ENCODE results near the gene MAP3K2. TPM values are rescaled to one million over a fixed set of nuclear protein-coding genes. Genes with fewer than 3 reads are reported as not detected.
"Not testable (repeated sequence)": the region's sequence is repeated elsewhere in the genome, so short reads cannot be mapped to it uniquely, and the experiment has no call there.

The MAP3K2 gene
- total and polyA plus RNA-seq, 4 donors: 5.9 to 46.2 (median 17.0) TPM

- peaks cover 7 to 26% (median 16%) of the 10 kb centered on the region in 4 donors for H3K4me1 ChIP-seq (ENCODE audit: control insufficient read depth in 4 of 4, insufficient read depth in 4 of 4, low read length in 3 of 4)
- 61% methylated on average over 4 of the region's 4 CpGs for WGBS
- H3K4me3 ChIP-seq (ENCODE audit: low read depth in 1 of 3, low read length in 3 of 3): no peak overlapping the region
- TF ChIP-seq, protein P1, sequence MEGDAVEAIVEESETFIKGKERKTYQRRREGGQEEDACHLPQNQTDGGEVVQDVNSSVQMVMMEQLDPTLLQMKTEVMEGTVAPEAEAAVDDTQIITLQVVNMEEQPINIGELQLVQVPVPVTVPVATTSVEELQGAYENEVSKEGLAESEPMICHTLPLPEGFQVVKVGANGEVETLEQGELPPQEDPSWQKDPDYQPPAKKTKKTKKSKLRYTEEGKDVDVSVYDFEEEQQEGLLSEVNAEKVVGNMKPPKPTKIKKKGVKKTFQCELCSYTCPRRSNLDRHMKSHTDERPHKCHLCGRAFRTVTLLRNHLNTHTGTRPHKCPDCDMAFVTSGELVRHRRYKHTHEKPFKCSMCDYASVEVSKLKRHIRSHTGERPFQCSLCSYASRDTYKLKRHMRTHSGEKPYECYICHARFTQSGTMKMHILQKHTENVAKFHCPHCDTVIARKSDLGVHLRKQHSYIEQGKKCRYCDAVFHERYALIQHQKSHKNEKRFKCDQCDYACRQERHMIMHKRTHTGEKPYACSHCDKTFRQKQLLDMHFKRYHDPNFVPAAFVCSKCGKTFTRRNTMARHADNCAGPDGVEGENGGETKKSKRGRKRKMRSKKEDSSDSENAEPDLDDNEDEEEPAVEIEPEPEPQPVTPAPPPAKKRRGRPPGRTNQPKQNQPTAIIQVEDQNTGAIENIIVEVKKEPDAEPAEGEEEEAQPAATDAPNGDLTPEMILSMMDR (IDR thresholded peaks at IDR 0.05; ENCODE audit: low read depth, low read length, missing input control): peak; percentile 44
- TF ChIP-seq REST (IDR thresholded peaks at IDR 0.05): no peak
- TF ChIP-seq RAD21 (IDR thresholded peaks at IDR 0.05): peak; percentile 54 to 69
- H3K9ac ChIP-seq (ENCODE audit: low read depth in 1 of 2, low read length in 2 of 2): no peak overlapping the region
- DNase-seq (ENCODE audit: low spot score): no peak
- no peak overlapping the region for H3K27ac ChIP-seq (ENCODE audit: low read depth in 1 of 2, low read length in 2 of 2)
- no peaks in the 10 kb centered on the region for H3K36me3 ChIP-seq (ENCODE audit: control insufficient read depth in 4 of 4, insufficient read depth in 3 of 4, low read depth in 1 of 4, low read length in 3 of 4)
- no peaks in the 10 kb centered on the region for H3K9me3 ChIP-seq (ENCODE audit: control insufficient read depth in 4 of 4, low read length in 3 of 4)
- no peaks in the 10 kb centered on the region for H3K27me3 ChIP-seq (ENCODE audit: control insufficient read depth in 4 of 4, insufficient read depth in 4 of 4, low read length in 3 of 4)
Observed at GRCh38 chr2:127355407-127356008, 32.3 kb downstream of the MAP3K2 start.

DNA sequence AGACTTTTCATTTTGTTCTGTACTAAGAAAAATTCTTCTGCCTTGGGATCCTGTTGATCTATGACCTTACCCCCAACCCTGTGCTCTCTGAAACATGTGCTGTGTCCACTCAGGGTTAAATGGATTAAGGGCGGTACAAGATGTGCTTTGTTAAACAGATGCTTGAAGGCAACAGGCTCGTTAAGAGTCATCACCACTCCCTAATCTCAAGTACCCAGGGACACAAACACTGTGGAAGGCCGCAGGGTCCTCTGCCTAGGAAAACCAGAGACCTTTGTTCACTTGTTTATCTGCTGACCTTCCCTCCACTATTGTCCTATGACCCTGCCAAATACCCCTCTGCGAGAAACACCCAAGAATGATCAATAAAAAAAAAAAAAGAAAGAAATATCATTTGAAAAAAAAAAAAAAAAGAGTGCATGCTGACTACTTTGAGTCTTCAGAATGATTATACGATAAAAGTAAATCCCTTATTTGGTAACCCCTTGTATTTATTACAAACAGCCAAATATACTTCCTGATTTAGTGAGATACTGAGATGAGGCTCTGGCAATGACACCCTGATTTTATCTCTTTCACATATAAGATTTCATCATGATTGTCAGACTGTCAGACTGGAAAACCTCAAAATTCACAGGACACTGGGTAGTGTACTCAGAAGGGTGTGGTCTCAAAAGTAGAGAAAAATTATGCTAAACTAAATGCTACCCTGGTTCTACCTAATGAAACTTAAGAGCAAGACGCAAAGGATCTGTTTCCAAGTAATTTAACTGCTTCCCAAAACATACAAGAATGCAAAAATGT is 33.7 kb downstream of the MAP3K2 start:
- peaks cover 7 to 29% (median 16%) of the 10 kb centered on the region in 4 donors for H3K4me1 ChIP-seq (ENCODE audit: control insufficient read depth in 4 of 4, insufficient read depth in 4 of 4, low read length in 3 of 4)
- H3K27ac ChIP-seq (ENCODE audit: low read depth in 1 of 2, low read length in 2 of 2): not testable (repeated sequence)

GRCh38 chr2:127353223-127353622 is 34.6 kb downstream of the MAP3K2 start:
- not testable (repeated sequence) for H3K27me3 ChIP-seq (ENCODE audit: control insufficient read depth in 4 of 4, insufficient read depth in 4 of 4, low read length in 3 of 4); H3K36me3 ChIP-seq (ENCODE audit: control insufficient read depth in 4 of 4, insufficient read depth in 3 of 4, low read depth in 1 of 4, low read length in 3 of 4); H3K9me3 ChIP-seq (ENCODE audit: control insufficient read depth in 4 of 4, low read length in 3 of 4); H3K9ac ChIP-seq (ENCODE audit: low read depth in 1 of 2, low read length in 2 of 2); DNase-seq (ENCODE audit: low spot score); H3K4me3 ChIP-seq (ENCODE audit: low read depth in 1 of 3, low read length in 3 of 3); H3K27ac ChIP-seq (ENCODE audit: low read depth in 1 of 2, low read length in 2 of 2)
- 97% methylated on average over 35 of the region's 35 CpGs for WGBS
- H3K4me1 ChIP-seq (ENCODE audit: control insufficient read depth in 4 of 4, insufficient read depth in 4 of 4, low read length in 3 of 4): peaks cover 7 to 33% (median 14%) of the 10 kb centered on the region in 4 donors

More for the DNA sequence above, 33.7 kb downstream of the MAP3K2 start:
- 38% methylated on average over 6 of the region's 6 CpGs for WGBS
- not testable (repeated sequence) for H3K9me3 ChIP-seq (ENCODE audit: control insufficient read depth in 4 of 4, low read length in 3 of 4); H3K27me3 ChIP-seq (ENCODE audit: control insufficient read depth in 4 of 4, insufficient read depth in 4 of 4, low read length in 3 of 4); H3K9ac ChIP-seq (ENCODE audit: low read depth in 1 of 2, low read length in 2 of 2); H3K4me3 ChIP-seq (ENCODE audit: low read depth in 1 of 3, low read length in 3 of 3); DNase-seq (ENCODE audit: low spot score); H3K36me3 ChIP-seq (ENCODE audit: control insufficient read depth in 4 of 4, insufficient read depth in 3 of 4, low read depth in 1 of 4, low read length in 3 of 4)

DNA sequence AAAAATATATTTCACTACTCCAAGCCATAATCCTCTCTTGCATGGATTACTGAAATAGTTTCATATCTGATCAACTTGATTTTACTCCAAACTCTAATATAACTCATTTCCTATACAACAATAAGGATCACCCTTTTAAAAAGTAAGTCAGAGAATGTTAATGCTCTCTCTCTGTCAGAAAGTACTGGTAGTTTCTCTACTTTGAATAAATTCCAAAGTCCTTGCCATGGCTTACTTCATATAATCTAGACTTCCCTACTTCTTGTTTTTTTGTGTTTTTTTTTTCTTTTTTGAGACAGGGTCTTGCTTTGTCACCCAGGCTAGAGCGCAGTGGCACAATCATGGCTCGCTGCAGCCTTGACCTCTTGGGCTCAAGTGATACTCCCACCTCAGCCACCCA is 36.2 kb downstream of the MAP3K2 start:
- Histone ChIP-seq H3K9me3 (ENCODE audit: control insufficient read depth in 4 of 4, low read length in 3 of 4) (no peaks in the 10 kb centered on the region), H3K27ac (ENCODE audit: low read depth in 1 of 2, low read length in 2 of 2) (no peak overlapping the region), H3K36me3 (ENCODE audit: control insufficient read depth in 4 of 4, insufficient read depth in 3 of 4, low read depth in 1 of 4, low read length in 3 of 4) (no peaks in the 10 kb centered on the region), H3K4me1 (ENCODE audit: control insufficient read depth in 4 of 4, insufficient read depth in 4 of 4, low read length in 3 of 4) (peaks cover 7 to 39% (median 16%) of the 10 kb centered on the region in 4 donors), H3K4me3 (ENCODE audit: low read depth in 1 of 3, low read length in 3 of 3) (no peak overlapping the region), H3K9ac (ENCODE audit: low read depth in 1 of 2, low read length in 2 of 2) (no peak overlapping the region), H3K27me3 (ENCODE audit: control insufficient read depth in 4 of 4, insufficient read depth in 4 of 4, low read length in 3 of 4) (no peaks in the 10 kb centered on the region)
- 97% methylated on average over 2 of the region's 2 CpGs for WGBS
- TF ChIP-seq HNF4A (conservative IDR thresholded peaks at IDR 0.05) (peak; percentile 23 to 28), NR2F2 (IDR thresholded peaks at IDR 0.05) (no peak), YY1 (IDR thresholded peaks at IDR 0.05) (no peak)
- DNase-seq (ENCODE audit: low spot score): no peak

Measured in liver (tissue), 9 donors.